K562 (cell line): Measurements from ENCODE around the gene PLK5. TPM values are rescaled to one million over a fixed set of nuclear protein-coding genes. Genes with fewer than 3 reads are reported as not detected.

Source experiments
- CHD4 ChIP-seq: fragments of 200-600 bp; sonication (generic); IDR thresholded peaks from 3 replicates; pipeline ENCODE4 v1.6.1; 2012; ENCODE audit warnings: low read depth, mild to moderate bottlenecking, mixed read lengths, low read length, inconsistent platforms; ENCODE audit not compliant: insufficient read depth, insufficient replicate concordance, poor library complexity, severe bottlenecking
- ERF ChIP-seq: fragments of 450-650 bp; formaldehyde crosslinking; IDR thresholded peaks from 2 replicates; pipeline ENCODE4 v1.4.0; 2020; ENCODE audit warnings: mild to moderate bottlenecking, mixed read lengths
- MCM3 ChIP-seq: fragments of 450-650 bp; IDR thresholded peaks from 2 replicates; pipeline ENCODE4 v1.6.1; 2016
- PTBP1 ChIP-seq: fragments of 200-400 bp; formaldehyde crosslinking; IDR thresholded peaks from 2 replicates; pipeline ENCODE4 v1.6.1; 2017; ENCODE audit warnings: low read depth, low read length
- REST ChIP-seq, 2 experiments: fragments of 450-650 bp; formaldehyde crosslinking in 1 of 2; IDR thresholded peaks; 2 replicates each; pipeline versions ENCODE4 v1.4.0 to v1.6.1; 2014 to 2020; ENCODE audit warnings: mild to moderate bottlenecking in 2 of 2, borderline replicate concordance in 1 of 2, low read depth in 1 of 2
- RHOXF2B ChIP-seq: fragments of 250-450 bp; sonication (Bioruptor Pico); conservative IDR thresholded peaks from 2 replicates; pipeline ENCODE4 v1.5.1; 2021
- SNIP1 ChIP-seq: fragments of 450-650 bp; IDR thresholded peaks from 2 replicates; pipeline ENCODE4 v1.7.1; 2017; ENCODE audit warnings: low read depth, mild to moderate bottlenecking
- ZBTB1 ChIP-seq: sonication (generic); formaldehyde crosslinking; IDR thresholded peaks from 2 replicates; pipeline ENCODE4 v1.8.1; 2023; ENCODE audit warnings: missing genetic modification reagents, low read depth, mild to moderate bottlenecking, borderline replicate concordance
- ZBTB17 ChIP-seq: fragments of 450-650 bp; formaldehyde crosslinking; IDR thresholded peaks from 2 replicates; pipeline ENCODE4 v1.4.0; 2020; ENCODE audit warnings: mild to moderate bottlenecking
- ZNF224 ChIP-seq: sonication (generic); formaldehyde crosslinking; IDR thresholded peaks from 2 replicates; pipeline ENCODE4 v1.8.0; 2022; ENCODE audit warnings: mild to moderate bottlenecking, missing genetic modification reagents
- ZNF311 ChIP-seq: fragments of 250-450 bp; sonication (Bioruptor Pico); IDR thresholded peaks from 2 replicates; pipeline ENCODE4 v1.4.0; 2020; ENCODE audit warnings: mild to moderate bottlenecking, moderate library complexity
- ZNF639 ChIP-seq, 2 experiments: fragments of 200-800 bp in 1 of 2; sonication (Bioruptor generic) in 1 of 2; sonication (generic) in 1 of 2; formaldehyde crosslinking in 1 of 2; IDR thresholded peaks in 1 of 2; conservative IDR thresholded peaks in 1 of 2; 2 replicates each; pipeline versions ENCODE4 v1.5.0 to v1.6.1; 2016 to 2020; ENCODE audit warnings: missing compliant biosample characterization in 1 of 2, missing genetic modification characterization in 1 of 2, missing genetic modification reagents in 1 of 2
- ZNF644 ChIP-seq: fragments of 200-800 bp; sonication (Bioruptor generic); IDR thresholded peaks from 2 replicates; pipeline ENCODE4 v1.6.1; 2016; ENCODE audit warnings: low read depth, missing genetic modification characterization, missing compliant biosample characterization
- ZNF717 ChIP-seq: fragments of 250-450 bp; sonication (Bioruptor Pico); IDR thresholded peaks from 2 replicates; pipeline ENCODE4 v1.5.0; 2021
- ZSCAN32 ChIP-seq: fragments of 450-650 bp; formaldehyde crosslinking; IDR thresholded peaks from 2 replicates; pipeline ENCODE4 v1.4.0; 2020; ENCODE audit warnings: mild to moderate bottlenecking, moderate library complexity
- polyA plus RNA-seq, 8 experiments: library from polyadenylated mRNA; depleted of rRNA in 4 of 8; stranded (reverse) in 5 of 8; unstranded in 3 of 8; fragments of >200 nt; fragmentation: Nextera tagmentation in 2 of 8; fragmentation: Illumina TruSeq in 1 of 8; extraction: Ambion mirVana in 2 of 8; extraction: Trizol in 1 of 8; gene quantifications; 2 replicates each; pipeline versions ENCODE4 v1.2.1 to v1.2.3, GENCODE V29; 2011 to 2014; ENCODE audit warnings: inconsistent platforms in 1 of 8, missing spikeins in 1 of 8
- total RNA-seq, 7 experiments: library from RNA; depleted of rRNA in 6 of 7; stranded (reverse); fragments of >200 nt in 6 of 7; fragmentation: Illumina TruSeq in 2 of 7; extraction: Trizol in 2 of 7; gene quantifications; 2 replicates each; pipeline versions ENCODE4 v1.2.1 to v1.2.3, GENCODE V29; 2011 to 2021; ENCODE audit warnings: low replicate concordance in 1 of 7
- TF ChIP-seq, protein P1 (sequence below): sonication (generic); formaldehyde crosslinking; IDR thresholded peaks from 2 replicates; pipeline ENCODE4 v1.8.1; 2023; ENCODE audit warnings: mild to moderate bottlenecking, missing genetic modification reagents, moderate library complexity

Gene PLK5
- total and polyA plus RNA-seq, 9 of the 15 experiments (the other 6 are each of a cell fraction or from before 2014, with no cell fraction given): 0.04 to 0.23 (median 0.11) TPM; not detected in 5

DNA sequence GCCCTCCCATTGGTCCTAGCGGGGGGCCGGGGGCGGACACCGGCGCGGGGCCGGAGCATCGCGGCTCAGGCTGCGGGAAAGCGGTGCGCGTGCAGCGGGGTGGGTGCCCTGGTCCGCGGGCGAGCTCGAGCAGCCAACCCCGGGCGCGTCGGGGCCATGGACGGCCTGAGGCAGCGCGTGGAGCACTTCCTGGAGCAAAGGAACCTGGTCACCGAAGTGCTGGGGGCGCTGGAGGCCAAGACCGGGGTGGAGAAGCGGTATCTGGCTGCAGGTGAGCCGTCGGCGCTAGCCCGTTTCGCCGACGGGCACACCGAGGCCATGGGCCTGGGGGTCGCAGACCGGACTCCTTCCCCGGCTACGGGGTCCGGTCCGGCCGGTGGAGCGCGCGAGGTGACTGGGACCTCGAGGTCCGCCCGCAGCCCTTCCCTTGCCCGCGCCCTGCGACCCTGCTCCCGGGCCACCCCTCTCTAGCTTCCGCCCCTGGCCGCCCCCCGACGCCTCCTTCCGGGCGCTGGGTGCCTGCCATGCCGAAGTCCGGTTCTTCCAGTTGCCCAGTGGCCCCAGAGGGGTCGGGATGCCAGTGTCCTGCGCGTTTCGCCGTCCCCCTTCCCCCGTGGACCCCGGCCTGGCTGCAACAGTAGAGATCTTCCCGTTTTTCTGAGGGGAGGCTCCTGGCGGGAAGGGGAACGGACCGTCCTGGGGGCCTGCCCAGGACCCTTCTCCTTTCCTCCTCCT lies 32.6 kb upstream of the PLK5 start, which contains the start of gene REEP6 (continued):
- TF ChIP-seq REST (IDR thresholded peaks at IDR 0.05; ENCODE audit: borderline replicate concordance) (peak; percentile 54), REST (CRISPR knock-in tag; IDR thresholded peaks at IDR 0.05; ENCODE audit: low read depth) (peak; percentile 55; the same call in 1 of the 2 replicates), ZNF717 (CRISPR knock-in tag) (no peak), ZBTB17 (no peak), ZNF644 (tag) (no peak), MCM3 (no peak), ZNF224 (CRISPR knock-in tag) (no peak), ZSCAN32 (CRISPR knock-in tag) (no peak), ZNF639 (CRISPR knock-in tag; conservative IDR thresholded peaks at IDR 0.05 in 1 of 2, IDR thresholded peaks at IDR 0.05 in 1 of 2) (peak in 1 of 2 experiments; percentile 31; a peak in 1 of 4 replicates), SNIP1 (no peak), ZBTB1 (peak; percentile 90), ERF (CRISPR knock-in tag) (no peak), ZNF311 (no peak), RHOXF2B (CRISPR knock-in tag) (no peak), CHD4 (no peak), PTBP1 (0 out of 2 replicates have a peak, but pooled peaks have one; percentile 44)
- TF ChIP-seq, protein P1, sequence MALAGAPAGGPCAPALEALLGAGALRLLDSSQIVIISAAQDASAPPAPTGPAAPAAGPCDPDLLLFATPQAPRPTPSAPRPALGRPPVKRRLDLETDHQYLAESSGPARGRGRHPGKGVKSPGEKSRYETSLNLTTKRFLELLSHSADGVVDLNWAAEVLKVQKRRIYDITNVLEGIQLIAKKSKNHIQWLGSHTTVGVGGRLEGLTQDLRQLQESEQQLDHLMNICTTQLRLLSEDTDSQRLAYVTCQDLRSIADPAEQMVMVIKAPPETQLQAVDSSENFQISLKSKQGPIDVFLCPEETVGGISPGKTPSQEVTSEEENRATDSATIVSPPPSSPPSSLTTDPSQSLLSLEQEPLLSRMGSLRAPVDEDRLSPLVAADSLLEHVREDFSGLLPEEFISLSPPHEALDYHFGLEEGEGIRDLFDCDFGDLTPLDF (CRISPR knock-in tag): no peak
